Measurements from ENCODE around the gene LRMDA. TPM values are rescaled to one million over a fixed set of nuclear protein-coding genes. Genes with fewer than 3 reads are reported as not detected.
"Not testable (repeated sequence)": the region's sequence is repeated elsewhere in the genome, so short reads cannot be mapped to it uniquely, and the experiment has no call there.

Gene LRMDA
- total RNA-seq, 4 donors from 2014 or later: 0.88 to 14.1 (median 5.1) TPM; not detected in 1

DNA sequence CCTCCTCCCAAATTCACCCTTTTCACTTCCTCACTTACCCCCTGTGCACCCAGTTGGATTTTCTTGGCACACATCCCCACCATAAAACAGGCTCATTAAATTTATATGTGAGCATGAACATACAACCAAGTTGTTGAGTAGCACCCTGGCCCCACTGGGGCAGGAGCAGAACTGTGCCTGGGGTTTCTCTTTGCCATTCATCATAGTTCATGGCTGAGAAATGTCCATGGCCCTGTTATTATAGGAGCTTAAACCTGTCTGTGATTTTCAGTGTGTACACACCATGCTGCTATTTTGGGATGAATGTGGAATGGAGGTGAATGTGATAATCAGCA lies 618.8 kb downstream of the LRMDA start:
- H3K27me3 ChIP-seq: no peaks in the 10 kb centered on the region
- intact Hi-C loops (cut with DNase I): no loop called here
- H3K9me3 ChIP-seq: peaks cover 0 to under 1% (median 0%) of the 10 kb centered on the region in 3 donors
- H3K4me3 ChIP-seq: no peak overlapping the region
- H3K27ac ChIP-seq: no peak overlapping the region
- TF ChIP-seq POLR2A (IDR thresholded peaks at IDR 0.05): no peak
- TF ChIP-seq, protein P1, sequence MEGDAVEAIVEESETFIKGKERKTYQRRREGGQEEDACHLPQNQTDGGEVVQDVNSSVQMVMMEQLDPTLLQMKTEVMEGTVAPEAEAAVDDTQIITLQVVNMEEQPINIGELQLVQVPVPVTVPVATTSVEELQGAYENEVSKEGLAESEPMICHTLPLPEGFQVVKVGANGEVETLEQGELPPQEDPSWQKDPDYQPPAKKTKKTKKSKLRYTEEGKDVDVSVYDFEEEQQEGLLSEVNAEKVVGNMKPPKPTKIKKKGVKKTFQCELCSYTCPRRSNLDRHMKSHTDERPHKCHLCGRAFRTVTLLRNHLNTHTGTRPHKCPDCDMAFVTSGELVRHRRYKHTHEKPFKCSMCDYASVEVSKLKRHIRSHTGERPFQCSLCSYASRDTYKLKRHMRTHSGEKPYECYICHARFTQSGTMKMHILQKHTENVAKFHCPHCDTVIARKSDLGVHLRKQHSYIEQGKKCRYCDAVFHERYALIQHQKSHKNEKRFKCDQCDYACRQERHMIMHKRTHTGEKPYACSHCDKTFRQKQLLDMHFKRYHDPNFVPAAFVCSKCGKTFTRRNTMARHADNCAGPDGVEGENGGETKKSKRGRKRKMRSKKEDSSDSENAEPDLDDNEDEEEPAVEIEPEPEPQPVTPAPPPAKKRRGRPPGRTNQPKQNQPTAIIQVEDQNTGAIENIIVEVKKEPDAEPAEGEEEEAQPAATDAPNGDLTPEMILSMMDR (IDR thresholded peaks at IDR 0.05): no peak
- H3K4me1 ChIP-seq: no peaks in the 10 kb centered on the region
- no peaks in the 10 kb centered on the region for H3K36me3 ChIP-seq
- DNase-seq: no peak

DNA sequence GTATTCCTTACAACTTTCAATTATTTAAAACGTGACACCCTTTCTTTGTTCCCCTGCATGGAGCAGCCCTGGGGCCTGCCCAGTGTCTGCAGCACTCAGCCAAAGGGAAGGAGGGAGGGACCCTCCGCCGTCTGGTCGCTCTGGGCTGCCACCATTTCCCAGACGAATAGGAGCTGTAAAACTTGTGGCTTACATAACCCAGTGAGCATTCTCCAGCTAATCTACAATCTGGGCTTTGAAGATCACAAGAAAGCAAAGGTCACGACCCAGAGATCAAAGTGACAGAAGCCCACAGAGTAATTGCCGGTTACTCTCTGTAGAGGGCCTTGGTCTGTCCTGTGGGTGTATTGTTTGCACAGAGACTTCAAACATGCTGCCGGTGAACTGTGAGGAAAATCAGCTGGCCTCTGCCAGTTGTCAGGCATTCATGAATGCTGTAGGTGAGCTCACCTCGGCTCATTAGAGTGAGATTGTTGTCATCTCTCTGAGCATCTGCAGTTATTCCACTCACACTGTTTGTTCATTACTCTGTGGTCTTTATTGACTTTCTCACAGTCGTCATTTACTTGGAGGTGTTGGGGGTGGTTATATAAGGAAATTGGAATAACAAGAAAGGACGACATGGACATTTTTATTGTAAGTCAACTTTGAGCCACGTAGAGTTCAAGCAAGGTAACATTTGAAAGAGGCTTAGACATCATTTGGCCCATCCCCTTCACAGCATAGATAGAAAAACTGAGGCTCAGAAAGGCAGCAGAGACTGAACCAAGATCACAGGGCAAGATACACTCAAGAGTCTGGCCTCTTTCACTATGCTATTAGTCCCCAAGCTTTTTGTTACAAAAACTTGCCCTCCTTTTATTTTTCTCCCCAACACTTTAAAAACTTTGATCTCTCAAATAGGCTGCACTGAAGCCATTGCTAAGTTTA lies 619.8 kb downstream of the LRMDA start:
- H3K4me1 ChIP-seq: no peaks in the 10 kb centered on the region
- no peaks in the 10 kb centered on the region for H3K36me3 ChIP-seq
- DNase-seq: no peak
- no peak for TF ChIP-seq POLR2A (IDR thresholded peaks at IDR 0.05)
- TF ChIP-seq, protein P1 (IDR thresholded peaks at IDR 0.05): no peak
- peaks cover 0 to 11% (median 0%) of the 10 kb centered on the region in 3 donors for H3K9me3 ChIP-seq
- 74% methylated on average over 10 to 12 of the region's 12 CpGs for WGBS, 2 donors
- H3K27ac ChIP-seq: no peak overlapping the region
- H3K4me3 ChIP-seq: no peak overlapping the region
- H3K27me3 ChIP-seq: no peaks in the 10 kb centered on the region
- intact Hi-C loops (cut with DNase I): no loop called here

DNA sequence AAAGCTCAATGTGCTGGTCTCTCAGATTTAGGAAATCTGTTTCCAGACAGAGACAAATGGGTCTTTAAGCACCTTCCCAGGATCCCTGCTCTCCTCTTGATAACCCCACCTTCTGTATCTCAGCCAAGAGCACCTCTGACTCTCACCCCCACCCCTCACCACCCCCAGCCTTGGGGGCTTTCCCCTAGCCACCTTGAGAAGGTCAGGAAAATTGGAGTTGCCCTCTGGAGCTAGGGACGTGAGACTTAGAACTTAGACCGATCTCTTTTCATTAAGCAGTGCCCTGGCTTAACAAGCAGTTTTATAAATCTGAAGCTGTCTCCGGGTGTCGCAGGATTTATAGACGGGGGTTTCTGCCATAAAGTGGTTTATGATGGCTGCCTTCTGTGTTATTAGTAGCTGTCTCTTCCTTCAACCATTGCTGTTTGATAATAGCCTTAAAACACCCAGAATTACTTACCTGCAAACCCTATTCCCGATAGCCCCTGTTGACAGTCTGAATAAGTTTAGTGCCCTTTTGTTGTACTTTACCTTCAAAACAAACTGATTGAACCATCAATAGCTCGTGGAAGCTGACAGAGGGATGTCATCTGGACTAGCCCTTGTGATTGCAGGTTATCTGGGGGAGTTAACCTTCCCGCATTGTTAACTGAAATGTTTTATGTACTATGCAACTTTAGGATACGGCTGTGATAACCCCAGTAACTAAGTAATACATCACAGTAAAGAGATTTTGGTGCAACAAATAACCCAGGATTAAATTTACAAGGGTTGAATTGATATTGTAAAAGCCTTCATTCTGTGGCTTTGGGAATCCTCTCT lies 621.5 kb downstream of the LRMDA start:
- H3K9me3 ChIP-seq: peaks cover 0 to 14% (median 0%) of the 10 kb centered on the region in 3 donors
- intact Hi-C loops (cut with DNase I): no loop called here
- H3K4me1 ChIP-seq: no peaks in the 10 kb centered on the region
- TF ChIP-seq, protein P1 (IDR thresholded peaks at IDR 0.05): no peak
- TF ChIP-seq POLR2A (IDR thresholded peaks at IDR 0.05): no peak
- no peak overlapping the region for H3K27ac ChIP-seq
- no peaks in the 10 kb centered on the region for H3K36me3 ChIP-seq
- H3K27me3 ChIP-seq: no peaks in the 10 kb centered on the region
- DNase-seq: no peak
- 80% methylated on average over 9 of the region's 9 CpGs for WGBS, 2 donors
- no peak overlapping the region for H3K4me3 ChIP-seq

DNA sequence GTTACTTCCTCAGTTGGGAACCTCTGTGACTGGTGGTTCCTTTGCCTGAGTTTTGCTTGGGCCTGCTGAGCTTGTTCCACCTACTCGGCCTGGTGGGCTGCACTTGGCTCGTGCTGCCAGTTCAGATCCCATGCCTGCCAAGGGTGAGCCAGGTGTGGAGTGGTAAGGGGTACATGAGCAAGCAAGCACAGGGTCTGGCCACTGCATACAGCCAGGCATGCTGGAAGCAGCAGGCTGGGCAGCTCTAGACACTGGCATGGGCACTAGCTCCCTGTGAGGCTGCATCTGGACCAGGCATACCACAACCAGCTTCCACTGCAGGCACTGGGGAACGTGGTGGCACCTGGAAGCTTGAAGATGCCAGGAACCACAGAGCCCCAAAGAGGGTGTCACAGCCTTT lies 624.0 kb downstream of the LRMDA start:
- H3K9me3 ChIP-seq: peaks cover 0 to 14% (median 0%) of the 10 kb centered on the region in 3 donors
- DNase-seq: no peak
- H3K27ac ChIP-seq: no peak overlapping the region
- intact Hi-C loops (cut with DNase I): no loop called here
- no peak overlapping the region for H3K4me3 ChIP-seq
- no peaks in the 10 kb centered on the region for H3K4me1 ChIP-seq
- H3K36me3 ChIP-seq: no peaks in the 10 kb centered on the region
- no peaks in the 10 kb centered on the region for H3K27me3 ChIP-seq
- TF ChIP-seq, protein P1 (IDR thresholded peaks at IDR 0.05): no peak
- no peak for TF ChIP-seq POLR2A (IDR thresholded peaks at IDR 0.05)
- WGBS, 2 donors: 40 to 60% methylated on average over 1 of the region's 3 CpGs

DNA sequence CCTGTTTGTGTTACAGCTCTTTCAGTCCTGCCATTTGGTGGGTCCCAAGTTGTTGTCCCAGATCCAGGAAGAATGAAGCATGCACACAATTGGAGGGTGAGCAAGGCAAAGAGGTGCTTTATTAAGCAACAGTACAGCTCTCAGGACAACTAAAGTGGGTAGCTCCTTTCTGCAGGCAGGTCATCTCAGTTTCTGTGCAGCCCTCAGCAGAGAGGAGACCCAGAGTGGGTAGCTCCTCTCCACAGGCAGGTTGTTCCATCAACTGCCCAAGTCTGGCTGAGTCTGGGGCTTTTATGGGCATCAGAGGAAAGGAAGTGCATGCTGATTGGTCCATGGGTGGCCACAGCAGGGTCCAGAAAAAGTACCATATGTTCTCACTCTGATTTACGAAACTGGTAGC lies 624.5 kb downstream of the LRMDA start:
- no peak for DNase-seq
- WGBS, 2 donors: 71 to 86% methylated on average over 1 of the region's 1 CpG
- TF ChIP-seq POLR2A (IDR thresholded peaks at IDR 0.05): no peak
- TF ChIP-seq, protein P1 (IDR thresholded peaks at IDR 0.05): no peak
- intact Hi-C loops (cut with DNase I): no loop called here
- Histone ChIP-seq H3K9me3 (peaks cover 0 to 14% (median 0%) of the 10 kb centered on the region in 3 donors), H3K27ac (no peak overlapping the region), H3K4me3 (no peak overlapping the region), H3K36me3 (no peaks in the 10 kb centered on the region), H3K4me1 (no peaks in the 10 kb centered on the region), H3K27me3 (no peaks in the 10 kb centered on the region)

DNA sequence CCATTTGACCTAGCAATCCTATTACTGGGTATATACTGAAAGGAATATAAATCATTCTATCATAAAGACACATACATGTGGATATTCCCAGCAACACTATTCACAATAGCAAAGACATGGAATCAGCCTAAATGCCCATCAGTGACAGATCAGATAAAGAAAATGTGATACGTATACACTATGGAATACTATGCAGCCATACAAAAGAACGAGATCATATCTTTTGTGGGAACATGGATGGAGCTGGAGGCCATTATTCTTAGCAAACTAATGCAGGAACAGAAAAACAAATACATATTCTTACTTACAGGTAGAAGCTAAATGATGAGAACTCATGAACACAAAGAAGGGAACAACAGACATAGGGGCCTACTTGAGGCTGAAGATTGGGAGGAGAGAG lies 629.6 kb downstream of the LRMDA start:
- DNase-seq; H3K4me1 ChIP-seq; H3K9me3 ChIP-seq; H3K36me3 ChIP-seq; H3K27me3 ChIP-seq; intact Hi-C loops (cut with DNase I); H3K27ac ChIP-seq; H3K4me3 ChIP-seq: not testable (repeated sequence)
- whole genome bisulfite sequencing, 2 donors: 80 to 97% methylated on average over 2 of the region's 2 CpGs
